Endodermal cell (in vitro differentiated cells): Measurements from ENCODE around the gene PTPRN2. TPM values are rescaled to one million over a fixed set of nuclear protein-coding genes. Genes with fewer than 3 reads are reported as not detected.

Experiments
- DNase-seq: peaks from one replicate; pipeline ENCODE4 v3.0.0-alpha.2; 2017
- H3K27ac ChIP-seq: 2 replicates; pipeline ENCODE4 v1.5.1; 2013; ENCODE audit warnings: mild to moderate bottlenecking, low read depth, low read length, moderate library complexity
- H3K27me3 ChIP-seq: 2 replicates; pipeline ENCODE4 v1.6.1; 2013; ENCODE audit warnings: mild to moderate bottlenecking, low read length, moderate library complexity; ENCODE audit not compliant: insufficient read depth, control insufficient read depth, poor library complexity, severe bottlenecking
- H3K36me3 ChIP-seq: 2 replicates; pipeline ENCODE4 v1.7.0; 2013; ENCODE audit warnings: mild to moderate bottlenecking, low read length, moderate library complexity; ENCODE audit not compliant: control insufficient read depth, insufficient read depth
- H3K4me1 ChIP-seq: one replicate; pipeline ENCODE4 v1.7.0; 2013; ENCODE audit warnings: low read length; ENCODE audit not compliant: control insufficient read depth, insufficient read depth
- H3K4me3 ChIP-seq: 2 replicates; pipeline ENCODE4 v1.5.1; 2013; ENCODE audit warnings: mild to moderate bottlenecking, low read length, moderate library complexity
- H3K9ac ChIP-seq: 2 replicates; pipeline ENCODE4 v1.6.1; 2013; ENCODE audit warnings: mild to moderate bottlenecking, low read length, moderate library complexity; ENCODE audit not compliant: poor library complexity, severe bottlenecking; ENCODE audit errors: extremely low read depth
- H3K9me3 ChIP-seq: 2 replicates; pipeline ENCODE4 v1.6.1; 2013; ENCODE audit warnings: mild to moderate bottlenecking, low read length, moderate library complexity; ENCODE audit not compliant: control insufficient read depth
- H3K27ac Mint-ChIP-seq: 2 replicates; pipeline ENCODE4 v1.8.0; 2020; ENCODE audit warnings: mixed read lengths
- H3K27me3 Mint-ChIP-seq: 2 replicates; pipeline ENCODE4 v1.8.0; 2021; ENCODE audit warnings: mild to moderate bottlenecking, mixed read lengths; ENCODE audit not compliant: insufficient read depth
- H3K36me3 Mint-ChIP-seq: 2 replicates; pipeline ENCODE4 v1.8.0; 2020; ENCODE audit warnings: low read depth, mixed read lengths
- H3K4me1 Mint-ChIP-seq: 2 replicates; pipeline ENCODE4 v1.8.0; 2020; ENCODE audit warnings: mixed read lengths
- H3K4me3 Mint-ChIP-seq: 2 replicates; pipeline ENCODE4 v1.8.0; 2020; ENCODE audit warnings: mild to moderate bottlenecking, moderate library complexity, mixed read lengths
- H3K9me3 Mint-ChIP-seq: 2 replicates; pipeline ENCODE4 v1.8.0; 2020; ENCODE audit warnings: mild to moderate bottlenecking, mixed read lengths
- WGBS, 2 experiments: methylation state at CpG; one replicate each; pipeline versions ENCODE4 v1.1.5 to v1.1.7; 2013; ENCODE audit warnings: missing lambda C conversion rate in 2 of 2, mixed read lengths in 1 of 2; ENCODE audit not compliant: insufficient coverage in 1 of 2, insufficient read length in 1 of 2; 5-methylcytosine and 5-hydroxymethylcytosine counted together
- total RNA-seq, 2 donors: library from RNA; stranded (reverse); fragmentation: NEBNext Ultra II Directional in 1 of 2; extraction: Animal tissue kit (Norgen Biotek cat#: 25700) in 1 of 2; gene quantifications; 2 replicates in 1 of 2; 3 replicates in 1 of 2; pipeline ENCODE4 v1.2.1, GENCODE V29; 2021
- TF ChIP-seq, protein P1 (sequence below): fragments of 200-600 bp; sonication (generic); conservative IDR thresholded peaks from 2 replicates; pipeline ENCODE4 v1.5.0; 2021; ENCODE audit warnings: antibody characterized with exemption, mild to moderate bottlenecking

The PTPRN2 gene
- total RNA-seq, 2 donors from 2014 or later = 0.69 to 1.2 TPM

DNA sequence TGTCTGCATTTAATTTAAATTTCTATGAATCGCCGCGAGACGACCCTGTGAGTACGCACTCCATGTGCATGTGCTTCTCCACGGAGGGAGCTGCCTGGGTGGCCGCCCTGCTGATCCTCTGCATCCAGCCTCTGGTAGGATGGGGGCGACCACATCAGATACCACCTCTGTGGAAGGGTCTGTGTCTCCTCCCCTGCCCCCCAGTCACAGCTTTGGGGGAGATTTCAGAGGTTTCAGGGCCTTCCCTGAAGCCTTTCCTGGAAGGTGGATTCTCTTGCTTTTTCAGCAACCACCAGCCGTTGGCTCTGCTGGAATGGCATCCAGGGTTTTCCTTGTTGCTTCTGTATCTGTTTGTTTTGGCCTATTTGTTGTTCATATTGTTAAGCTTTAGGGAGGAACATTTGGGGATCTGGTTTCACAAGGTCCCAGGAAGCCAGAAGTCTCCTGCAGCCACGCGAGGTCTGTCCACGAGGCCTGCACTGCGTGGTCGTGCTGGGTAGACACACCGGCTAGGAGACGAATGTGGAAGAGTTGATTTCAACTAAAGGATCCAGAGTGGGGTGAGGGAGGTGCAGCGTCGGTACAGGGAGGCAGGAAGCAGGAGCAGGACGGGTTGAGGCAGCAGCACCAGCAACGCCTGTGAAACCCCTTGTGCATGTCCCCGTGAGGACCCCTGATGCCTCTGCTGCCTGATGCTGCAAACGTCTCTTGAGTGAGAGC, 329.1 kb downstream of the PTPRN2 start:
- no peaks in the 10 kb centered on the region for H3K36me3 ChIP-seq
- no peak overlapping the region for H3K4me3 ChIP-seq
- H3K4me1 ChIP-seq = no peaks in the 10 kb centered on the region
- no peak overlapping the region for H3K9ac ChIP-seq
- 84 to 85% methylated on average over 15 to 22 of the region's 22 CpGs for WGBS, 2 experiments
- Mint-ChIP-seq H3K9me3 (no peaks in the 10 kb centered on the region), H3K4me3 (no peak overlapping the region), H3K27me3 (no peaks in the 10 kb centered on the region), H3K27ac (no peak overlapping the region), H3K4me1 (no peaks in the 10 kb centered on the region), H3K36me3 (no peaks in the 10 kb centered on the region)
- H3K27ac ChIP-seq = no peak overlapping the region
- no peak for DNase-seq
- H3K27me3 ChIP-seq = no peaks in the 10 kb centered on the region
- peaks cover 85% of the 10 kb centered on the region for H3K9me3 ChIP-seq
- TF ChIP-seq, protein P1, sequence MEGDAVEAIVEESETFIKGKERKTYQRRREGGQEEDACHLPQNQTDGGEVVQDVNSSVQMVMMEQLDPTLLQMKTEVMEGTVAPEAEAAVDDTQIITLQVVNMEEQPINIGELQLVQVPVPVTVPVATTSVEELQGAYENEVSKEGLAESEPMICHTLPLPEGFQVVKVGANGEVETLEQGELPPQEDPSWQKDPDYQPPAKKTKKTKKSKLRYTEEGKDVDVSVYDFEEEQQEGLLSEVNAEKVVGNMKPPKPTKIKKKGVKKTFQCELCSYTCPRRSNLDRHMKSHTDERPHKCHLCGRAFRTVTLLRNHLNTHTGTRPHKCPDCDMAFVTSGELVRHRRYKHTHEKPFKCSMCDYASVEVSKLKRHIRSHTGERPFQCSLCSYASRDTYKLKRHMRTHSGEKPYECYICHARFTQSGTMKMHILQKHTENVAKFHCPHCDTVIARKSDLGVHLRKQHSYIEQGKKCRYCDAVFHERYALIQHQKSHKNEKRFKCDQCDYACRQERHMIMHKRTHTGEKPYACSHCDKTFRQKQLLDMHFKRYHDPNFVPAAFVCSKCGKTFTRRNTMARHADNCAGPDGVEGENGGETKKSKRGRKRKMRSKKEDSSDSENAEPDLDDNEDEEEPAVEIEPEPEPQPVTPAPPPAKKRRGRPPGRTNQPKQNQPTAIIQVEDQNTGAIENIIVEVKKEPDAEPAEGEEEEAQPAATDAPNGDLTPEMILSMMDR = no peak

DNA sequence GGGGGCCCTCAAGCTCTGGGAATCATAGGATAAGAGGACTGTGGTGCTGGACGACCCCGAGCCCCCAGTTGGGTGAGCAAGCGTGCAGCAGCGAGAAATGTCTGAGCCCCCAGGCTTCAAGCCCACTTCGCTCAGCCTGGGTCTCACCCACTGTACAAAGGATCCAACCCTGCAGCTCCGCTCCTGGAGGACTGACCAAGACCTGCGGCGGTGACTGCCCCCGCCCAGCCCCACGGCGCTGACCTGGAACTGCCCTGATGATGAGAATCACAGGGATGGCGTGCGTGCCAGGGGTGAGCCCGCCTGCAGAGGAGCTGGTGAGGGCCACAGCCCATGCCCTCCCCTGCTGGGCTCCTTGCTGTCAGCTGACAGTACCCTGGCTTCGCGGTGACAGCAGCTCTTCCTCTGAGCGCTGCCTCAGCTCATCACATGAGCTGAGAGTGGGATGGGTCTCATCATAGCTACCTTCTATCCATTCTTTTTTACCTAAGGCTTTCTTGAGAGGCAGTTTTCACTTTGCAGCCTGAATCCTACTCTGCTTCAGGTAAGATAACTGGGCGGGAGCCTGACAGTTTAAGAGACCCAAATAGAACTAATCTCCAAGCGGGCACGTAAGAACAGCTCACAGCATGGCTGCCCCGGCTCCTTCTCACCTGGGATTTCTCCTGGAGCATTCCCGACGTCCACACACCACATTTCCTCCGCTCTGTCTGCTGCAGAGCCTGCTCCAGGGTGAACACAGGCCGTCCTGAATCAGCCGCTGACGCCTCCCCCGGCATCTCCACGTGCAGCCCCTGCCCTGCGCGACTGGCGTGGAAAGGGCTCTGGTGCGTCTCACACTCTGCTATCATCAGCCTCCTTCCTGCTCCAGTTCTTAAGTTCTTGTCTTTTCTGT, 329.9 kb downstream of the PTPRN2 start:
- Histone ChIP-seq H3K9ac (no peak overlapping the region), H3K36me3 (no peaks in the 10 kb centered on the region), H3K27me3 (no peaks in the 10 kb centered on the region), H3K27ac (no peak overlapping the region), H3K9me3 (peaks cover 85% of the 10 kb centered on the region), H3K4me3 (no peak overlapping the region), H3K4me1 (no peaks in the 10 kb centered on the region)
- no peak overlapping the region for H3K4me3 Mint-ChIP-seq
- no peaks in the 10 kb centered on the region for H3K27me3 Mint-ChIP-seq
- no peaks in the 10 kb centered on the region for H3K36me3 Mint-ChIP-seq
- H3K4me1 Mint-ChIP-seq = no peaks in the 10 kb centered on the region
- TF ChIP-seq, protein P1 = no peak
- 86 to 90% methylated on average over 28 to 33 of the region's 33 CpGs for WGBS, 2 experiments
- H3K27ac Mint-ChIP-seq = no peak overlapping the region
- no peaks in the 10 kb centered on the region for H3K9me3 Mint-ChIP-seq
- no peak for DNase-seq

DNA sequence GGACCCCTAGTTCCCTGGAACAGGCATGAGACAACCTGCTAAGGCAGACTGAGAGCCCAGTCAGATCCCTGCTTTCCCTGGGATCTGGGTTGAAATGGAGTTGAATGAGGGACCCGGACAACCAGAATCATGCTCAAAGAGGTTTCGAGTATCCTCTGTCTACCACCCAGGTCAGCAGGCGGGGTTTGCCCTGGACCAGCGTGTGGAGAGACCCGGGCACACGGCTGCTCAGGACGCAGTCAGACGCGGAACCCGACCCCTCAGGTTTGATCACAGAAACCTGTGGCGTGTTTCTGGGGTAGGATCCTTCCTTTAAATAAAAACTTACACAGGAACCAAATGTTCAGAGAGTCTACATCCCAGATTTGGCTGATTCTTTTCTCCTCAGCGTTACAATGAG, 330.6 kb downstream of the PTPRN2 start:
- Mint-ChIP-seq H3K27ac (no peak overlapping the region), H3K36me3 (no peaks in the 10 kb centered on the region), H3K4me3 (no peak overlapping the region), H3K4me1 (no peaks in the 10 kb centered on the region), H3K9me3 (no peaks in the 10 kb centered on the region), H3K27me3 (no peaks in the 10 kb centered on the region)
- Histone ChIP-seq H3K4me3 (no peak overlapping the region), H3K27ac (no peak overlapping the region), H3K27me3 (no peaks in the 10 kb centered on the region), H3K9ac (no peak overlapping the region), H3K9me3 (peaks cover 83% of the 10 kb centered on the region), H3K36me3 (no peaks in the 10 kb centered on the region), H3K4me1 (no peaks in the 10 kb centered on the region)
- DNase-seq = no peak
- TF ChIP-seq, protein P1 = no peak
- WGBS, 2 experiments = 78 to 84% methylated on average over 12 of the region's 12 CpGs
